PC-9 (cell line): ENCODE results near the gene STXBP3. TPM values are rescaled to one million over a fixed set of nuclear protein-coding genes. Genes with fewer than 3 reads are reported as not detected.

Source experiments
- BruUV-seq: library from RNA; stranded (reverse); fragments of 400-500 nt; replicated peaks from 2 replicates; lab custom pipeline; 2021; lab: Mats Ljungman, UMichigan
- CTCF ChIA-PET: fragments of 300-600 bp; sonication (Branson Sonifier 250); formaldehyde crosslinking; loops from one replicate; lab custom pipeline; 2022; ENCODE audit warnings: antibody characterized with exemption; lab: Charles Lee
- POLR2A ChIA-PET: fragments of 300-600 bp; sonication (Branson Sonifier 250); formaldehyde crosslinking; loops from one replicate; lab custom pipeline; 2022; ENCODE audit warnings: antibody characterized with exemption; ENCODE audit not compliant: unreplicated experiment; lab: Charles Lee
- DNase-seq, 2 experiments: peaks; one replicate each; pipeline versions ENCODE4 v3.0.0 to v3.0.0-alpha.2; 2015 to 2022; ENCODE audit warnings: mixed read lengths in 1 of 2
- H2AFZ ChIP-seq: fragments of 200-600 bp; sonication (generic); 2 replicates; pipeline ENCODE4 v1.8.1; 2017; ENCODE audit warnings: antibody characterized with exemption
- H3F3A ChIP-seq: fragments of 200-600 bp; sonication (generic); 2 replicates; pipeline ENCODE4 v1.8.1; 2017; ENCODE audit warnings: antibody characterized with exemption, mild to moderate bottlenecking, low read depth; ENCODE audit not compliant: insufficient read depth
- H3K27ac ChIP-seq: fragments of 200-600 bp; sonication (generic); 2 replicates; pipeline ENCODE4 v1.6.1; 2016; ENCODE audit warnings: mixed run types
- H3K27me3 ChIP-seq: fragments of 200-600 bp; sonication (generic); 2 replicates; pipeline ENCODE4 v1.6.1; 2016; ENCODE audit warnings: low read depth, mixed run types; ENCODE audit not compliant: insufficient read depth
- H3K36me3 ChIP-seq: fragments of 200-600 bp; sonication (generic); 2 replicates; pipeline ENCODE4 v1.6.1; 2016; ENCODE audit warnings: low read depth, mixed run types
- H3K4me1 ChIP-seq: fragments of 200-600 bp; sonication (generic); replicated peaks from 2 replicates; pipeline ENCODE4 v1.6.1; 2016; ENCODE audit warnings: mixed run types; ENCODE audit not compliant: insufficient read depth
- H3K4me2 ChIP-seq: fragments of 200-600 bp; sonication (generic); 2 replicates; pipeline ENCODE4 v1.6.1; 2017; ENCODE audit warnings: mixed run types
- H3K4me3 ChIP-seq: fragments of 200-600 bp; sonication (generic); 2 replicates; pipeline ENCODE4 v1.6.1; 2016; ENCODE audit warnings: mixed run types
- H3K79me2 ChIP-seq: fragments of 200-600 bp; sonication (generic); 2 replicates; pipeline ENCODE4 v1.6.1; 2017; ENCODE audit warnings: low read depth, mixed run types
- H3K9me2 ChIP-seq: fragments of 200-600 bp; sonication (generic); 2 replicates; pipeline ENCODE4 v1.8.1; 2017; ENCODE audit warnings: mild to moderate bottlenecking; ENCODE audit not compliant: insufficient read depth
- H3K9me3 ChIP-seq: fragments of 200-600 bp; sonication (generic); 2 replicates; pipeline ENCODE4 v1.8.1; 2016; ENCODE audit warnings: low read depth; ENCODE audit not compliant: insufficient read depth
- H4K20me1 ChIP-seq: fragments of 200-600 bp; sonication (generic); 2 replicates; pipeline ENCODE4 v1.8.1; 2017; ENCODE audit not compliant: insufficient read depth
- EZH2 ChIP-seq: fragments of 200-600 bp; sonication (generic); IDR thresholded peaks from 2 replicates; pipeline ENCODE4 v1.8.0; 2017; ENCODE audit warnings: antibody characterized with exemption, low read depth
- intact Hi-C: fragments of 100-400 bp; cut with micrococcal nuclease; formaldehyde crosslinking; loops from one replicate; pipeline ENCODE4 v1.10.0; 2022; ENCODE audit not compliant: unreplicated experiment
- total RNA-seq: library from RNA; stranded (reverse); gene quantifications from 2 replicates; pipeline ENCODE4 v1.2.3, GENCODE V29; 2021
- TF ChIP-seq, protein P1 (sequence below): fragments of 200-600 bp; sonication (generic); conservative IDR thresholded peaks from 2 replicates; pipeline ENCODE4 v1.6.1; 2017; ENCODE audit warnings: mixed run types, antibody characterized with exemption, mild to moderate bottlenecking, moderate library complexity

The STXBP3 gene
- total RNA-seq, 1 experiment from 2014 or later = 37.0 TPM

- H3K9me3 ChIP-seq = no peaks in the 10 kb centered on the region
- no peak for DNase-seq
- CTCF ChIA-PET = interaction anchor here (0.9 kb wide), 1 partner anchor 17 kb away, joined by 3 read pairs; no protein-coding TSS in a partner anchor
- no peak overlapping the region for H3K4me3 ChIP-seq
- H3K4me1 ChIP-seq = no peaks in the 10 kb centered on the region
- no peak overlapping the region for H3K4me2 ChIP-seq
- POLR2A ChIA-PET = no interaction called here
- TF ChIP-seq EZH2 = no peak
- TF ChIP-seq, protein P1, sequence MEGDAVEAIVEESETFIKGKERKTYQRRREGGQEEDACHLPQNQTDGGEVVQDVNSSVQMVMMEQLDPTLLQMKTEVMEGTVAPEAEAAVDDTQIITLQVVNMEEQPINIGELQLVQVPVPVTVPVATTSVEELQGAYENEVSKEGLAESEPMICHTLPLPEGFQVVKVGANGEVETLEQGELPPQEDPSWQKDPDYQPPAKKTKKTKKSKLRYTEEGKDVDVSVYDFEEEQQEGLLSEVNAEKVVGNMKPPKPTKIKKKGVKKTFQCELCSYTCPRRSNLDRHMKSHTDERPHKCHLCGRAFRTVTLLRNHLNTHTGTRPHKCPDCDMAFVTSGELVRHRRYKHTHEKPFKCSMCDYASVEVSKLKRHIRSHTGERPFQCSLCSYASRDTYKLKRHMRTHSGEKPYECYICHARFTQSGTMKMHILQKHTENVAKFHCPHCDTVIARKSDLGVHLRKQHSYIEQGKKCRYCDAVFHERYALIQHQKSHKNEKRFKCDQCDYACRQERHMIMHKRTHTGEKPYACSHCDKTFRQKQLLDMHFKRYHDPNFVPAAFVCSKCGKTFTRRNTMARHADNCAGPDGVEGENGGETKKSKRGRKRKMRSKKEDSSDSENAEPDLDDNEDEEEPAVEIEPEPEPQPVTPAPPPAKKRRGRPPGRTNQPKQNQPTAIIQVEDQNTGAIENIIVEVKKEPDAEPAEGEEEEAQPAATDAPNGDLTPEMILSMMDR = no peak
- no peaks in the 10 kb centered on the region for H3K79me2 ChIP-seq
- BruUV-seq = no TSS peak
- H3F3A ChIP-seq = no peaks in the 10 kb centered on the region
- H3K27me3 ChIP-seq = no peaks in the 10 kb centered on the region
- H4K20me1 ChIP-seq = no peaks in the 10 kb centered on the region
- no peaks in the 10 kb centered on the region; the same call in 1 of the 2 replicates for H3K9me2 ChIP-seq
- intact Hi-C loops = no loop called here
- no peak overlapping the region for H3K27ac ChIP-seq
- no peak overlapping the region for H2AFZ ChIP-seq
- H3K36me3 ChIP-seq = no peaks in the 10 kb centered on the region
These were observed 99.0 kb downstream of the STXBP3 start for GRCh38 chr1:108845446-108845845.

DNA sequence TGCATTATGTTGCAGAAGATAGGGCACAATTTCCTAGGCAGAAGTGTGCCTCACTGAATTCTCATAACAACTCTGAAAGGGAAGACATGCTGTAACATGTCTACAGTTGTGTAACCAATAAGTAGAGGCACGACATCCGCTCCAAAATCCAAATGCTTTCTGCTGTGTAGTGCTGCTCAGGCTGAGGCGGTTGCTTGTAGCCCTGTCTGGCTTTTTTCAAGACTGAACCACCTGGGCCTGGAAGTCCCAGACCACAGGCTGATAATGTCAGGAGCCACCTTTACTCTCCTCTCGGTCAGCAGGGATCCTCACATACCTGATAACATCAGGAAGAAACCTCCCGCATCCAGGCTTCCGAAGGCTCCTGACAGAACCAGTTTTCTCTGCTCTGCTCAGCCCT lies 99.5 kb downstream of the STXBP3 start:
- H3K4me2 ChIP-seq = no peak overlapping the region
- POLR2A ChIA-PET = no interaction called here
- BruUV-seq = no TSS peak
- no peaks in the 10 kb centered on the region for H3F3A ChIP-seq
- no peaks in the 10 kb centered on the region for H3K79me2 ChIP-seq
- no peaks in the 10 kb centered on the region for H4K20me1 ChIP-seq
- intact Hi-C loops = no loop called here
- no peaks in the 10 kb centered on the region for H3K27me3 ChIP-seq
- H3K9me3 ChIP-seq = no peaks in the 10 kb centered on the region
- 0 out of 2 replicates have a peak overlapping the region, but pooled peaks have one; percentile 18 for H2AFZ ChIP-seq
- TF ChIP-seq, protein P1 = no peak
- TF ChIP-seq EZH2 = no peak
- no peak overlapping the region for H3K4me3 ChIP-seq
- no peaks in the 10 kb centered on the region; the same call in 1 of the 2 replicates for H3K9me2 ChIP-seq
- no peaks in the 10 kb centered on the region for H3K36me3 ChIP-seq
- no peak overlapping the region for H3K27ac ChIP-seq
- H3K4me1 ChIP-seq = no peaks in the 10 kb centered on the region
- no peak for DNase-seq
- CTCF ChIA-PET = no interaction called here

DNA sequence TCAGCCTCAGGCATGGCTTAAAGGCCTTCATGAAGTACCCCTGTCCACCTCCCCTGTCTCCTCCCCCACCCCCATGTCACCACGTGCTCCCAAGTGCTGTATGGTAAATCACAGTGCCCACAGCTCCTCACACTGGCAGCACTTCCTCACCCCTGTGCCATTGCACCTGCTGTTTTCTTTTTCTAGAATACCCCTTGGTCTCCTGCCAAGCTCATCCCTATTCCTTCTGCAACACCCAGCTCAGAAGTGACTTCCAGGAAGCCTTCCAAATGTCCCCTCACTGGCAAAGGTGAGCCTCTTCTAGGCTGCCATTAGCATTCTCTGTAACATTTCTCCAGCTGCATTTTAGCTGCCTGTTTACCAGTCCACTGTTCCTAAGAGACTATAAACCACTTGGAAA lies 101.0 kb downstream of the STXBP3 start:
- Histone ChIP-seq H3F3A (no peaks in the 10 kb centered on the region), H3K4me3 (no peak overlapping the region), H3K27me3 (no peaks in the 10 kb centered on the region), H3K4me2 (no peak overlapping the region), H3K9me2 (no peaks in the 10 kb centered on the region; the same call in 1 of the 2 replicates), H3K4me1 (no peaks in the 10 kb centered on the region), H3K27ac (no peak overlapping the region), H3K36me3 (no peaks in the 10 kb centered on the region), H3K79me2 (no peaks in the 10 kb centered on the region), H2AFZ (no peak overlapping the region), H4K20me1 (no peaks in the 10 kb centered on the region), H3K9me3 (no peaks in the 10 kb centered on the region)
- CTCF ChIA-PET = interaction anchor here (0.6 to 0.7 kb wide), 2 partner anchors 31 to 95 kb away, joined by 3 to 26 read pairs; no protein-coding TSS in a partner anchor
- BruUV-seq = no TSS peak
- intact Hi-C loops = no loop called here
- POLR2A ChIA-PET = no interaction called here
- no peak for DNase-seq
- TF ChIP-seq EZH2 = no peak
- TF ChIP-seq, protein P1 = no peak
